IMR-90 (cell line): ENCODE results near the gene ERC2.

Experiments
- BHLHE40 ChIP-seq: fragments of 150-350 bp; IDR thresholded peaks from 2 replicates; pipeline ENCODE4 v1.6.1; 2016; ENCODE audit warnings: mild to moderate bottlenecking, low read depth, low read length
- CEBPB ChIP-seq: IDR thresholded peaks from 2 replicates; pipeline ENCODE4 v1.6.1; 2012; ENCODE audit warnings: low read depth, low read length, improper control_type of control experiment
- CHD1 ChIP-seq: IDR thresholded peaks from 2 replicates; pipeline ENCODE4 v1.6.1; 2012; ENCODE audit warnings: low read depth, low read length, improper control_type of control experiment
- FOS ChIP-seq: fragments of 150-350 bp; IDR thresholded peaks from 2 replicates; pipeline ENCODE4 v1.6.1; 2016; ENCODE audit warnings: low read depth, low read length
- MAFK ChIP-seq: IDR thresholded peaks from 2 replicates; pipeline ENCODE4 v1.6.1; 2012; ENCODE audit warnings: low read depth, low read length, improper control_type of control experiment
- MAZ ChIP-seq: IDR thresholded peaks from 2 replicates; pipeline ENCODE4 v1.6.1; 2012; ENCODE audit warnings: low read depth, mild to moderate bottlenecking, low read length, improper control_type of control experiment, moderate library complexity, borderline replicate concordance
- NFE2L2 ChIP-seq: fragments of 150-350 bp; IDR thresholded peaks from 2 replicates; pipeline ENCODE4 v1.6.1; 2016; ENCODE audit warnings: low read depth, mild to moderate bottlenecking, low read length
- POLR2A ChIP-seq: IDR thresholded peaks from 2 replicates; pipeline ENCODE4 v1.6.1; 2012; ENCODE audit warnings: mild to moderate bottlenecking, low read depth, low read length
- RAD21 ChIP-seq: IDR thresholded peaks from 2 replicates; pipeline ENCODE4 v1.6.1; 2012; ENCODE audit warnings: low read length, improper control_type of control experiment
- RFX5 ChIP-seq: IDR thresholded peaks from 2 replicates; pipeline ENCODE4 v1.8.0; 2012; ENCODE audit warnings: low read depth, mild to moderate bottlenecking, low read length, moderate library complexity
- SMC3 ChIP-seq: fragments of 150-350 bp; IDR thresholded peaks from 2 replicates; pipeline ENCODE4 v1.6.1; 2016; ENCODE audit warnings: low read depth, mild to moderate bottlenecking, antibody characterized with exemption, low read length, moderate library complexity
- TF ChIP-seq, protein P1 (sequence below): conservative IDR thresholded peaks from 2 replicates; pipeline ENCODE4 v1.5.1; 2012; ENCODE audit warnings: mild to moderate bottlenecking, low read depth, low read length, improper control_type of control experiment
- TF ChIP-seq, protein P2 (sequence below): fragments of 150-350 bp; IDR thresholded peaks from 2 replicates; pipeline ENCODE4 v1.6.1; 2017; ENCODE audit warnings: mild to moderate bottlenecking, antibody characterized with exemption, low read length, low read depth

- TF ChIP-seq, protein P1, sequence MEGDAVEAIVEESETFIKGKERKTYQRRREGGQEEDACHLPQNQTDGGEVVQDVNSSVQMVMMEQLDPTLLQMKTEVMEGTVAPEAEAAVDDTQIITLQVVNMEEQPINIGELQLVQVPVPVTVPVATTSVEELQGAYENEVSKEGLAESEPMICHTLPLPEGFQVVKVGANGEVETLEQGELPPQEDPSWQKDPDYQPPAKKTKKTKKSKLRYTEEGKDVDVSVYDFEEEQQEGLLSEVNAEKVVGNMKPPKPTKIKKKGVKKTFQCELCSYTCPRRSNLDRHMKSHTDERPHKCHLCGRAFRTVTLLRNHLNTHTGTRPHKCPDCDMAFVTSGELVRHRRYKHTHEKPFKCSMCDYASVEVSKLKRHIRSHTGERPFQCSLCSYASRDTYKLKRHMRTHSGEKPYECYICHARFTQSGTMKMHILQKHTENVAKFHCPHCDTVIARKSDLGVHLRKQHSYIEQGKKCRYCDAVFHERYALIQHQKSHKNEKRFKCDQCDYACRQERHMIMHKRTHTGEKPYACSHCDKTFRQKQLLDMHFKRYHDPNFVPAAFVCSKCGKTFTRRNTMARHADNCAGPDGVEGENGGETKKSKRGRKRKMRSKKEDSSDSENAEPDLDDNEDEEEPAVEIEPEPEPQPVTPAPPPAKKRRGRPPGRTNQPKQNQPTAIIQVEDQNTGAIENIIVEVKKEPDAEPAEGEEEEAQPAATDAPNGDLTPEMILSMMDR, result no peak
- TF ChIP-seq BHLHE40 (no peak), SMC3 (no peak), CHD1 (no peak), CEBPB (no peak), POLR2A (no peak), MAZ (no peak), NFE2L2 (no peak), RAD21 (no peak), FOS (no peak), RFX5 (no peak), MAFK (no peak)
- TF ChIP-seq, protein P2, sequence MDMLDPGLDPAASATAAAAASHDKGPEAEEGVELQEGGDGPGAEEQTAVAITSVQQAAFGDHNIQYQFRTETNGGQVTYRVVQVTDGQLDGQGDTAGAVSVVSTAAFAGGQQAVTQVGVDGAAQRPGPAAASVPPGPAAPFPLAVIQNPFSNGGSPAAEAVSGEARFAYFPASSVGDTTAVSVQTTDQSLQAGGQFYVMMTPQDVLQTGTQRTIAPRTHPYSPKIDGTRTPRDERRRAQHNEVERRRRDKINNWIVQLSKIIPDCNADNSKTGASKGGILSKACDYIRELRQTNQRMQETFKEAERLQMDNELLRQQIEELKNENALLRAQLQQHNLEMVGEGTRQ, result no peak
Observed at GRCh38 chr3:56019490-56020146, 448.6 kb downstream of the ERC2 start.
